Spinal cord (tissue), 10 donors: ENCODE data around the gene ZMPSTE24. TPM values are rescaled to one million over a fixed set of nuclear protein-coding genes. Genes with fewer than 3 reads are reported as not detected.

Experiments
- DNase-seq, 6 donors: peaks; one replicate each; pipeline versions ENCODE4 v3.0.0 to v3.0.0-alpha.2; 2013 to 2015; ENCODE audit warnings: low spot score in 6 of 6, low read depth in 4 of 6
- H3K27ac ChIP-seq: one replicate; pipeline ENCODE4 v1.5.1; 2013; ENCODE audit warnings: low read depth, low read length, control low read depth
- H3K27me3 ChIP-seq: one replicate; pipeline ENCODE4 v1.6.1; 2013; ENCODE audit warnings: low read length; ENCODE audit not compliant: control insufficient read depth, insufficient read depth
- H3K36me3 ChIP-seq: one replicate; pipeline ENCODE4 v1.6.1; 2013; ENCODE audit warnings: low read length; ENCODE audit not compliant: control insufficient read depth, insufficient read depth
- H3K4me1 ChIP-seq: one replicate; pipeline ENCODE4 v1.6.1; 2013; ENCODE audit warnings: low read length; ENCODE audit not compliant: control insufficient read depth, insufficient read depth
- H3K4me3 ChIP-seq: one replicate; pipeline ENCODE4 v1.5.1; 2013; ENCODE audit warnings: low read depth, low read length, control low read depth
- H3K9me3 ChIP-seq: one replicate; pipeline ENCODE4 v1.6.1; 2013; ENCODE audit warnings: low read length; ENCODE audit not compliant: control insufficient read depth, insufficient read depth
- WGBS: methylation state at CpG from one replicate; pipeline ENCODE4 v1.1.5; 2013; ENCODE audit warnings: missing lambda C conversion rate; ENCODE audit not compliant: insufficient coverage; 5-methylcytosine and 5-hydroxymethylcytosine counted together
- polyA plus RNA-seq, 2 donors: library from polyadenylated mRNA; unstranded; fragments of 120-200 nt; gene quantifications; one replicate each; pipeline ENCODE4 v1.2.1, GENCODE V29; 2013; ENCODE audit not compliant: insufficient read length in 2 of 2
- total RNA-seq, 2 donors: library from RNA; depleted of rRNA in 1 of 2; stranded (reverse); fragments of 120-200 nt in 1 of 2; fragments of >200 nt in 1 of 2; gene quantifications; one replicate each; pipeline versions ENCODE4 v1.2.3 to v1.2.4, GENCODE V29; 2013 to 2014
- donor health status: healthy.

Gene ZMPSTE24
- total and polyA plus RNA-seq, 4 donors, result 38.9 to 70.9 (median 42.5) TPM

- 86% methylated on average over 1 of the region's 3 CpGs for WGBS
- H3K4me1 ChIP-seq, result no peaks in the 10 kb centered on the region
- no peak for DNase-seq
- no peak overlapping the region for H3K4me3 ChIP-seq
- H3K27me3 ChIP-seq, result no peaks in the 10 kb centered on the region
- H3K9me3 ChIP-seq, result no peaks in the 10 kb centered on the region
- H3K36me3 ChIP-seq, result peaks cover 25% of the 10 kb centered on the region
- no peak overlapping the region for H3K27ac ChIP-seq
Measured at GRCh38 chr1:40270152-40270834, 12.3 kb downstream of the ZMPSTE24 start.

- Histone ChIP-seq H3K27me3 (no peaks in the 10 kb centered on the region), H3K4me3 (no peak overlapping the region), H3K9me3 (no peaks in the 10 kb centered on the region), H3K36me3 (peaks cover 27% of the 10 kb centered on the region), H3K4me1 (no peaks in the 10 kb centered on the region), H3K27ac (no peak overlapping the region)
- no peak for DNase-seq
- WGBS, result no CpG with 5 or more reads among the region's 3 CpGs
Measured at GRCh38 chr1:40272653-40273213, 14.7 kb downstream of the ZMPSTE24 start.

GRCh38 chr1:40273547-40274166 lies 15.6 kb downstream of the ZMPSTE24 start:
- no peak overlapping the region for H3K4me3 ChIP-seq

GRCh38 chr1:40274331-40274730 lies 16.3 kb downstream of the ZMPSTE24 start:
- Histone ChIP-seq H3K9me3 (no peaks in the 10 kb centered on the region), H3K27ac (no peak overlapping the region), H3K36me3 (peaks cover 20% of the 10 kb centered on the region), H3K4me1 (no peaks in the 10 kb centered on the region), H3K4me3 (no peak overlapping the region), H3K27me3 (no peaks in the 10 kb centered on the region)
- WGBS, result 98% methylated on average over 2 of the region's 2 CpGs
- DNase-seq, result no peak

More at GRCh38 chr1:40273547-40274166, 15.6 kb downstream of the ZMPSTE24 start:
- DNase-seq, result no peak
- Histone ChIP-seq H3K27ac (no peak overlapping the region), H3K9me3 (no peaks in the 10 kb centered on the region), H3K27me3 (no peaks in the 10 kb centered on the region), H3K4me1 (no peaks in the 10 kb centered on the region), H3K36me3 (peaks cover 25% of the 10 kb centered on the region)
- no CpG with 5 or more reads among the region's 4 CpGs for WGBS

- H3K4me1 ChIP-seq, result no peaks in the 10 kb centered on the region
- no peaks in the 10 kb centered on the region for H3K9me3 ChIP-seq
- WGBS, result 98% methylated on average over 3 of the region's 3 CpGs
- H3K27ac ChIP-seq, result no peak overlapping the region
- DNase-seq, result no peak
- H3K4me3 ChIP-seq, result no peak overlapping the region
- peaks cover 14% of the 10 kb centered on the region for H3K36me3 ChIP-seq
- no peaks in the 10 kb centered on the region for H3K27me3 ChIP-seq
Measured at GRCh38 chr1:40276122-40276521, 18.1 kb downstream of the ZMPSTE24 start.

GRCh38 chr1:40281853-40282252 lies 23.8 kb downstream of the ZMPSTE24 start:
- no peak overlapping the region for H3K4me3 ChIP-seq
- no peaks in the 10 kb centered on the region for H3K4me1 ChIP-seq
- H3K27ac ChIP-seq, result no peak overlapping the region
- WGBS, result no CpG with 5 or more reads among the region's 2 CpGs
- DNase-seq, result peak in 1 of 6 donors; percentile 39
- H3K27me3 ChIP-seq, result no peaks in the 10 kb centered on the region
- H3K9me3 ChIP-seq, result no peaks in the 10 kb centered on the region
- peaks cover 24% of the 10 kb centered on the region for H3K36me3 ChIP-seq

GRCh38 chr1:40291293-40291692 lies 33.3 kb downstream of the ZMPSTE24 start:
- no peak overlapping the region for H3K4me3 ChIP-seq
- DNase-seq, result no peak
- WGBS, result no CpG with 5 or more reads among the region's 2 CpGs
- no peak overlapping the region for H3K27ac ChIP-seq
- H3K4me1 ChIP-seq, result no peaks in the 10 kb centered on the region
- H3K27me3 ChIP-seq, result no peaks in the 10 kb centered on the region
- peaks cover 38% of the 10 kb centered on the region for H3K36me3 ChIP-seq
- no peaks in the 10 kb centered on the region for H3K9me3 ChIP-seq

- no peak for DNase-seq
- Histone ChIP-seq H3K27ac (no peak overlapping the region), H3K27me3 (peaks cover 16% of the 10 kb centered on the region), H3K4me1 (peaks cover 4% of the 10 kb centered on the region), H3K4me3 (no peak overlapping the region), H3K36me3 (peaks cover 42% of the 10 kb centered on the region), H3K9me3 (no peaks in the 10 kb centered on the region)
- WGBS, result 71% methylated on average over 6 of the region's 8 CpGs
Measured at GRCh38 chr1:40299366-40300248, 41.6 kb downstream of the ZMPSTE24 start.

DNA sequence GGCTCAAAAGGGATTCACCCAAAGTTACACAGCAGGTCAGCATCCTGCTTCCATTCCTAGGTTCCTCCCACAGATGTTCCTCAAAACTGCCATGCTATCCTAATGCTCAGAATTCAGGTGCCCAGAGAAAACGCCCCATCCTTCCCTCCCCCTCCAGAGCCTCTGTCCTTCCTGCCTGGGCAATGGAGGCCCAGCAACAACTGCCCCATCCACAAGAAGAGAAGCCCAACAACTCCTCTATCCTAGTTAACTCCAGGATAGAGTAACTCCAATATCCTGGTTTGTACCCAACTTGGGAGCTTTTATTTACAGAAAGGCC lies 42.2 kb downstream of the ZMPSTE24 start:
- H3K27me3 ChIP-seq, result peaks cover 18% of the 10 kb centered on the region
- no CpG with 5 or more reads among the region's 1 CpG for WGBS
- peaks cover 41% of the 10 kb centered on the region for H3K36me3 ChIP-seq
- H3K27ac ChIP-seq, result no peak overlapping the region
- no peaks in the 10 kb centered on the region for H3K9me3 ChIP-seq
- no peak for DNase-seq
- H3K4me1 ChIP-seq, result peaks cover 4% of the 10 kb centered on the region
- no peak overlapping the region for H3K4me3 ChIP-seq
